ENCODE measurements around the gene GUCY1A2. TPM values are rescaled to one million over a fixed set of nuclear protein-coding genes. Genes with fewer than 3 reads are reported as not detected.

GUCY1A2 gene
- total RNA-seq, 1 donor from 2014 or later: not detected

DNA sequence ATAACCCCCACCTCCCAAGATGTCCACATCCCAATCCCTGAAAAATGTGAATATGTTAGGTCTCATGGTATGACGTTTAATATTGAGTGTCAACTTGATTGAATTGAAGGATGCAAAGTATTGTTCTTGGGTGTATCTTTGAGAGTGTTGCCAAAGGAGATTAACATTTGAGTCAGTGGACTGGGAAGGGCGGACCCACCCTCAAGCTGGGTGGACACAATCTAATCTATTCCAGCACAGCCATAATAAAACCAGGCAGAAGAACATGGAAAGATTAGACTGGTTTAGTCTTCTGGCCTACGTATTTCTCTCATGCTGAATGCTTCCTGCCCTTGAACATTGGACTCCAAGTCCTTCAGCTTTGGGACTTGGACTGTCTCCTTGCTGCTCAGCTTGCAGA lies 315.5 kb downstream of the GUCY1A2 start:
- no peak for DNase-seq
- no peaks in the 10 kb centered on the region for H3K27me3 Mint-ChIP-seq
- H3K9me3 Mint-ChIP-seq: no peaks in the 10 kb centered on the region
- no peaks in the 10 kb centered on the region for H3K4me1 Mint-ChIP-seq
- H3K4me3 Mint-ChIP-seq: no peak overlapping the region
- no peak overlapping the region for H3K27ac Mint-ChIP-seq
- intact Hi-C loops (cut with micrococcal nuclease): no loop called here
- H3K36me3 Mint-ChIP-seq (ENCODE audit: low read depth): no peaks in the 10 kb centered on the region

DNA sequence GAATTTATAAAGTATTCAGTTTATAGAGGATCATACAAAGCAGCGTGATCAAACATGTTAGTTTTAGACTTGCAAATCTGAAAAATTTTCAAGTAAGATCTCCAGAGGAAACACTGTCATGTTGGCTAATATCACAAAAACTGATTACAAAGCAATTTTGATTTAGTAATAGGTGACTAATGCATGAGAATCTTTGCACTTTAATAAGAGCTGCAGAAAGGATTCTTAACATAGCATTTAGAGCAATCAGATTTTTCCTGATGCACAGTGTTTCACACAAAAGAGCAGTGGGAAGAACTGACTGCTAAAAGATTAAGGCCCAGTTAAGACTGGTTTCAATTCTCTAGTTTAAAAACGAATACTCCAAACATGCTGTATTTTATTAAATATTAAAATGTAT lies 321.2 kb downstream of the GUCY1A2 start:
- Mint-ChIP-seq H3K4me3 (no peak overlapping the region), H3K9me3 (no peaks in the 10 kb centered on the region), H3K27me3 (no peaks in the 10 kb centered on the region), H3K27ac (no peak overlapping the region), H3K36me3 (ENCODE audit: low read depth) (no peaks in the 10 kb centered on the region), H3K4me1 (no peaks in the 10 kb centered on the region)
- no peak for DNase-seq
- intact Hi-C loops (cut with micrococcal nuclease): no loop called here

DNA sequence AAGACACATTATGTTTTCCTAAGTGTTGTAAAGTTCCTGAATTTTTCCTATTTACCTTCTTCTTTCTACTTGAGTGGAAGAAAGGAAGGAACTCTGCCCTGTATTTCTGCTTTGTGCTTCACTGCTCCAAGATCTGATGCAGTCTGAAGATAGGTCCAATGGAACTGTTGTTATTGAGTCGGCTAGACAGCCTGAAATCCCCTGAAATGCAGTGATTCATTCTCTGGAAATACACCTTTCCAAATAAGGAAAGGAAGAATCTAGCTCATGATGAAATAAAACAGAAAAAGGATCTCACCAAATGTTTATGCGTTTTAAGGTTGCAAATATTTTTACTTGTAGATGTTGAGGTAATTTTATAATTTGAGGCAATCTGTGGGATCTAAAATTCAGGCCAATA lies 322.8 kb downstream of the GUCY1A2 start:
- no peaks in the 10 kb centered on the region for H3K9me3 Mint-ChIP-seq
- intact Hi-C loops (cut with micrococcal nuclease): no loop called here
- no peak overlapping the region for H3K27ac Mint-ChIP-seq
- no peaks in the 10 kb centered on the region for H3K4me1 Mint-ChIP-seq
- DNase-seq: no peak
- H3K36me3 Mint-ChIP-seq (ENCODE audit: low read depth): no peaks in the 10 kb centered on the region
- no peaks in the 10 kb centered on the region for H3K27me3 Mint-ChIP-seq
- H3K4me3 Mint-ChIP-seq: no peak overlapping the region

DNA sequence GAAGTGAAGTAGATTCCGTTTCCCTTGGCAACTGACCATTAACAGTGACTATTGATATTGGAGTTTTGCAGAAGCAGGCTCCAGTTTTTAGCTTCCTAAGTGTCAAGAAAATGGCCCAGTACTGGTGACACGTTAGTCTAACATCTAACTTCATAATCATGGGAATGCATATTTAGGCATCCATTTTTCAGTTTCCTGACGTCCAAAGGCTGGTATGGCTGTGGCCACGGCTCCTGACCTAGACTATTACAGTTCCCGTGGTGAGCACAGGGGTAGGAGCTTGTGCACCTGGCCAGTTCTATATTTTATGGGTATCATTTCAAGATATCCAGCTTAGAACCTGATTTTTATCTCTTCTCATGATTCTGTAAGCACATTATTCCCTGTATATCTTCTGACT lies 323.8 kb downstream of the GUCY1A2 start:
- H3K36me3 Mint-ChIP-seq (ENCODE audit: low read depth): no peaks in the 10 kb centered on the region
- H3K27ac Mint-ChIP-seq: no peak overlapping the region
- H3K9me3 Mint-ChIP-seq: no peaks in the 10 kb centered on the region
- H3K27me3 Mint-ChIP-seq: no peaks in the 10 kb centered on the region
- intact Hi-C loops (cut with micrococcal nuclease): no loop called here
- H3K4me3 Mint-ChIP-seq: no peak overlapping the region
- no peaks in the 10 kb centered on the region for H3K4me1 Mint-ChIP-seq
- no peak for DNase-seq

DNA sequence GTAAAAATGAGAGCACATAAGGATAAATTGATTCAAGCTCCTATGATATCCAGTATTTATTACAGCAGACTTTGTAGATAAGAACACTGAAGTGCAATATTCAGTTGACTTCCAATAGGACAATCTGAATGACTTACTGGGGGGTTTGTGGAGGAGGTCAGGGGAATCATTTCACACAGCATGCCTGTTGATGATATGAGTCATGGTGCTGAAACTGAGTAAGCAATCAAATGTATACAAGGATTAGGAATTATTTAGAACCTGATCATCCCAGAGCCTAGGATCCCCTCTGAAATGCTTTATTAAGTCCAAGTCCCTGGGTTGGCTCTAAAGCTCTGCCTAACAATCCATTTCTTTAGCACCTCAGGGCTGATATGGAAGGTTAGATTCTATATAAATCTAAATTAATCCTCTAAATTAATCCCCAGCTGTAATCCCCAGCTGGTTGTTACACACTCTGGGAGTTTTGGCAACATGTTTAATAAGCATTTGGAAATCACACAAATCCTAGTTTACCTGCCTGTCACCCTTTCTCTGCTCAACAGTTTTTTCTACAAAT lies 326.4 kb downstream of the GUCY1A2 start:
- no peak for DNase-seq
- no peaks in the 10 kb centered on the region for H3K27me3 Mint-ChIP-seq

DNA sequence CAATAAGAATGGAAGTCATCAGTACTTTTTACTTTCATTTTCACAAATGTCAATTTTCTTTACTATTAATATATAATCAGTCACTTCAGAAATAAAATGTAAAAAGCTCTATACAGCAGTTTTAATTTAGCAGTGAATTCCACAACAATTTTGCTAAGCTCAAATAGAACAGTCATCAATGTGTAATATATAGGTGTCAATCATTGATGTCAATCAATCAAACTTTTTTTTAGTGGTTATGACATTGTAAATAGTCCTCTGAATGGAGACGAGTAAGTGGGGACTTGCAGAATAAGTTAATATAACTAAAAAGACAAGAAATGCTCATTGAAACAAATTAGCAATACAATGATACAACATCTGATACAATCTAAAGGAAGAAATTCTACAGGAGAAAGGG lies 327.4 kb downstream of the GUCY1A2 start:
- H3K4me3 Mint-ChIP-seq: no peak overlapping the region
- H3K36me3 Mint-ChIP-seq (ENCODE audit: low read depth): no peaks in the 10 kb centered on the region
- intact Hi-C loops (cut with micrococcal nuclease): no loop called here
- DNase-seq: no peak
- H3K27me3 Mint-ChIP-seq: no peaks in the 10 kb centered on the region
- no peaks in the 10 kb centered on the region for H3K9me3 Mint-ChIP-seq
- no peaks in the 10 kb centered on the region for H3K4me1 Mint-ChIP-seq
- H3K27ac Mint-ChIP-seq: no peak overlapping the region

More for the DNA sequence above, 326.4 kb downstream of the GUCY1A2 start:
- intact Hi-C loops (cut with micrococcal nuclease): no loop called here
- H3K4me3 Mint-ChIP-seq: no peak overlapping the region
- no peaks in the 10 kb centered on the region for H3K36me3 Mint-ChIP-seq (ENCODE audit: low read depth)
- no peaks in the 10 kb centered on the region for H3K4me1 Mint-ChIP-seq
- H3K9me3 Mint-ChIP-seq: no peaks in the 10 kb centered on the region
- no peak overlapping the region for H3K27ac Mint-ChIP-seq

DNA sequence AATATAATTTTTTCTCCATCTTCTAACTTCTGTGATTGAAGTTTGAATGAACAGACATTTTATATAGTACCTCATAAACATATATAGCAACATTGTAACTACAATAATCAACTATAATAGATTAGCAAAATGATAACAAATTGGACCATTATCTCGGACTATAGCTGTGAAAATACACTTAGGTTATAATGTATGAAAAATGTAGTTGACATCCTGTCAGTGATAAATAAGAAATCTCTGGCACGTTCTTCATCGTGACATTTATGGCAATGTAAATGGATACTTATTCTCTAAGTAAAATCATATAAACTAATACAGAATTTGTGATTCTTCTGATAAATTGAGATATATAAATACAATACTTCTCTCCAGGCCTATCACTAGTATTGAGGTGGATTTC lies 333.3 kb downstream of the GUCY1A2 start:
- Mint-ChIP-seq H3K36me3 (ENCODE audit: low read depth) (no peaks in the 10 kb centered on the region), H3K4me1 (no peaks in the 10 kb centered on the region), H3K4me3 (no peak overlapping the region), H3K27ac (no peak overlapping the region), H3K27me3 (no peaks in the 10 kb centered on the region), H3K9me3 (no peaks in the 10 kb centered on the region)
- DNase-seq: no peak
- intact Hi-C loops (cut with micrococcal nuclease): no loop called here

DNA sequence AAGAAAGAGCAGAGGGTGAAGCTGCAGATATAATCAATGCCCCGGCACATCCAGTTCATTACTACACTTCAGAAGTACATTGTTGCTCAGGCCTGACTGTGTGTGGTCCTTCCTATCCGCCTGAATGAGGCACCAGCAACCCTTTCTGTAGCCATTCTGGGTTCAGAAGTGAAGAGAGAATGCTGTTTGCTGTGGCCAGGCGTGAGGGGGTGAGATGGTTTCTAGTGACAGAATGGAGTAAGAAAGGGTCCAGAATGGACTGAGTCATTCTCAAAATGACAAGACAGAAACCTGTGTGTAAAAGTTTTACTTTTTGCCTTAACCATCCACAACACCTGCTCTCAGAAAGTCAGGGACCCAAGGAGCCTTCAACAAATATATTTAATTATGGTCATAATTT lies 334.8 kb downstream of the GUCY1A2 start:
- no peak overlapping the region for H3K27ac Mint-ChIP-seq
- no peak for DNase-seq
- no peaks in the 10 kb centered on the region for H3K4me1 Mint-ChIP-seq
- H3K4me3 Mint-ChIP-seq: no peak overlapping the region
- H3K36me3 Mint-ChIP-seq (ENCODE audit: low read depth): no peaks in the 10 kb centered on the region
- no peaks in the 10 kb centered on the region for H3K27me3 Mint-ChIP-seq
- no peaks in the 10 kb centered on the region for H3K9me3 Mint-ChIP-seq
- intact Hi-C loops (cut with micrococcal nuclease): no loop called here

DNA sequence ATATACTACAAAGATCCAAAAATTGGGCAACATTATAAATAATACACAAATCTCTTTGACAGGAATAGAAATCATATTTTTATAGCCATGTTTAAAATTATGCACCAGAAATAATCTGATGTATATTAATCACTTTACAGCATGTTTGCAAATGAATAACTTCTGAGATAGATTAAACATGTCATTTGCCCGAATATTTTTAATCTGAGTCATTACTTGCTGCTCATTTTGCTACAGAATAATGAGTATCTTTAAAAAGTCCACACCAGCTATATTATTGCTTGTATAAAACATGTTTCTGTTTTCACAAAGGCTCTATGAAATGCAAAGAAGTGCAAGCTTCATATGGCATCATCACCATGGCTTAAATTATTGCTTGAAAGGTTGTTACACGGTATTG lies 336.8 kb downstream of the GUCY1A2 start:
- DNase-seq: no peak
- Mint-ChIP-seq H3K4me3 (no peak overlapping the region), H3K36me3 (ENCODE audit: low read depth) (no peaks in the 10 kb centered on the region), H3K27ac (no peak overlapping the region), H3K4me1 (no peaks in the 10 kb centered on the region), H3K27me3 (no peaks in the 10 kb centered on the region), H3K9me3 (no peaks in the 10 kb centered on the region)
- intact Hi-C loops (cut with micrococcal nuclease): no loop called here

DNA sequence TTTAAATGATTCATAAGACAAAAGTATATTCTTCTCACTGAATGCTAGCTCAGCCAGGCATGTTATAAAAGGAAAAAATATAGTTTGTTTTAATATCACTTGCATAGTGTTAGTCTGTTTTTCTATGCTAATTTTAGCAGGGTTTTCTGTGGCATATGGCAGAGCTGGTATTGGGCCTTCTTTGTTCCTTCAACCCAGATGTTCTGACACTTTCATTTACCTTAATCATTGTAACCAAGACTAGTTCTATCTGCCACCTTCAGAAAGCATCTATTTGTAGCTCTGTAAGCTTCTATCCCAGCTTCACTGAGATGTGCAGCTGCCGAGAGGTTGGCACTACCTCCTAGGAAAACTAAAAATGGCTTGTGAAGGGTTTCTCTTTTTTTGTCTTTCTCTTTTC lies 338.7 kb downstream of the GUCY1A2 start:
- Mint-ChIP-seq H3K4me1 (no peaks in the 10 kb centered on the region), H3K4me3 (no peak overlapping the region)
- intact Hi-C loops (cut with micrococcal nuclease): no loop called here

DNA sequence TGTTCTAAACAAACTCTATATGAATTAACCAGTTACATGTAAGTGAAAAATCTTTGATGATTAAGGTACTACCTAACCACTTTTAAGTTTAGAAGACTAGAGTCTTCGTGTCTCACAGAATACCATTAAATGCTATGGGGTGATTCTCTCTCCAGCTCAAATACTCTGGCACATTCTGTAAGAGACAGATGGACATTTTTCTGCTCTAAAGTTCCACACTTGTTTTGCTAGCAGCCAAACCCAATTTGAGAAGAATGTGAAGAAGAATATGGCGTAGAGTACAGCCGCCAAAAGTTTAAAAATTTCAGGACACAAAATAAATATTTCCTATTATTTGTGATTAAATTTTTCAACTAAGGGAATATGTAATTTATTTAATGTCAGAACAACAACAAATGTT lies 339.1 kb downstream of the GUCY1A2 start:
- Mint-ChIP-seq H3K9me3 (no peaks in the 10 kb centered on the region), H3K4me3 (no peak overlapping the region), H3K36me3 (ENCODE audit: low read depth) (no peaks in the 10 kb centered on the region), H3K27ac (no peak overlapping the region), H3K27me3 (no peaks in the 10 kb centered on the region), H3K4me1 (no peaks in the 10 kb centered on the region)
- intact Hi-C loops (cut with micrococcal nuclease): no loop called here
- DNase-seq: no peak

More for the DNA sequence above, 338.7 kb downstream of the GUCY1A2 start:
- Mint-ChIP-seq H3K9me3 (no peaks in the 10 kb centered on the region), H3K36me3 (ENCODE audit: low read depth) (no peaks in the 10 kb centered on the region), H3K27ac (no peak overlapping the region), H3K27me3 (no peaks in the 10 kb centered on the region)
- DNase-seq: no peak

DNA sequence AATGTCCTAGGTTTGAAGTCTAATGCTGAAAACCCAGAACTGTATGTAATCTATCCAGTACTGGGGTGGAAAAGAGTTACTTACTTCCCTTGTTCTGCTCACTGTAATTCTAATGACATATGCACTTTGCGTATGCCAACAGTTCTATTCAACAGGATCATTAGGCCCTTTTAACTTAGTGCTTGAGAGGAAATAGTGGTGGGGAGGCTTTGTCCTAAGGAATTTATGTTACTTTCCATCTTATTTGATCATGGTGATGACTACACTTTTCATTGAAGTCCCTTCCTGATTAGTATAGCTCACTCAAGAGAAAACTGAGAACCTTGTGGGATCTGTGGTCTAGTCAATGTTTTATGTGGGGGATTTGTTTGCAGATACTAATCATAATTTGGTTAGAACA lies 348.2 kb downstream of the GUCY1A2 start:
- Mint-ChIP-seq H3K9me3 (peaks cover 3% of the 10 kb centered on the region), H3K4me1 (no peaks in the 10 kb centered on the region), H3K27ac (no peak overlapping the region), H3K4me3 (no peak overlapping the region), H3K27me3 (no peaks in the 10 kb centered on the region), H3K36me3 (ENCODE audit: low read depth) (no peaks in the 10 kb centered on the region)
- intact Hi-C loops (cut with micrococcal nuclease): no loop called here
- no peak for DNase-seq

DNA sequence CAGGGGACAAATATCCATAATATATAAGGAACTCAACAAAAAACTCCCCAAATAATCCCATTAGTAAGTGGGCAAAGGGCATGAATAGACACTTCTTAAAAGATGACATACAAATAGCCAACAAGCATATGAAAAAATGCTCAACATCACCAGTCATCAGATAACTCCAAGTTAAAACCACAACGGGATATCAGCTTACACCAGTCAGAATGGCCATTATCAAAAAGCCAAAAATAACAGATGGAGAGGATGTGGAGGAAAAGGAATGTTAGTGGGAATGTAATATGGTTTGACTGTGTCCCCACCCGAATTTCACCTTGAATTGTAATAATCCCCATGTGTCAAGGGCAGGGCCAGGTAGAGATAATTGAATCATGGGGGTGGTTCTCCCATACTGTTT lies 350.1 kb downstream of the GUCY1A2 start:
- Mint-ChIP-seq H3K27me3 (no peaks in the 10 kb centered on the region), H3K9me3 (peaks cover 3% of the 10 kb centered on the region), H3K4me3 (no peak overlapping the region), H3K4me1 (no peaks in the 10 kb centered on the region), H3K27ac (no peak overlapping the region), H3K36me3 (ENCODE audit: low read depth) (no peaks in the 10 kb centered on the region)
- DNase-seq: no peak
- intact Hi-C loops (cut with micrococcal nuclease): no loop called here

DNA sequence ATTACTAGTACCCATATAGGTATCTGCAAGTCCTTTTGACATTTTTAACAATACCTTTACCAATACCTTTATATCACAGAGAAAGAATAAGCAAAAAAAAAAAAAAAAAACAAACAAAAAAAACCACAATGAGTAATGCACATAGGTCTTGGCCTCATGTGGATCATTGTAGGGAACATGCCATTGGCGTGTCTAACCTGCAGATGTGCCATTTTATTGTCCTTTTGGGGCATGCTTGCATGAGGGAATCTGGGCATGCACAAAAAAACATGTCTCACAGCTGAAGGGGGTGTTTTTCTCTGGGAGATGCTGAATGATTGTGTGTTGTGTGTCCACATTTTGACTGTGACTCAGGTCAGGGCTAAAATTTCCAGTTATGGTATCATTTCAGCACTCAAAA lies 361.6 kb downstream of the GUCY1A2 start:
- Mint-ChIP-seq H3K27ac (no peak overlapping the region), H3K4me1 (no peaks in the 10 kb centered on the region), H3K27me3 (no peaks in the 10 kb centered on the region), H3K9me3 (peaks cover 3% of the 10 kb centered on the region), H3K36me3 (ENCODE audit: low read depth) (no peaks in the 10 kb centered on the region), H3K4me3 (no peak overlapping the region)
- intact Hi-C loops (cut with micrococcal nuclease): no loop called here
- DNase-seq: no peak

DNA sequence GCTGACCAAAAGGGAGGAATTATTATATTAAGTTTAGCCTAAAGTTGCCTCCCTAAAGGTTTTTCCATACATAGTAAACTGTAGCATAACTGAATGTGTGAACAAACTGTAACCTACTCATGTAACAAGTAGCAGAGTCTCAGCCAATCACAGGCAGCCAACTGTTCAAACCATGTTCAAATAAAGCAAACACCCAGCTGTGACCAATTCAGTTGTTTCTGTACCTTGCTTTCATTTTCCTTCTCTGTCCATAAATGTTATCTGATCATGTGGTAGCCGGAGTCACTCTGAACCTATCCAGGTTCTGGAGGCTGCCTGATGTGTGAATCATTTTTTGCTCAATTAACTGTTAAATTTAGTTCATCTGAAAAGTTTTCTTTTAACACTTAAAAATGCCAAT lies 373.5 kb downstream of the GUCY1A2 start:
- Mint-ChIP-seq H3K4me1 (no peaks in the 10 kb centered on the region), H3K27ac (no peak overlapping the region), H3K4me3 (no peak overlapping the region), H3K27me3 (no peaks in the 10 kb centered on the region), H3K9me3 (no peaks in the 10 kb centered on the region), H3K36me3 (ENCODE audit: low read depth) (no peaks in the 10 kb centered on the region)
- intact Hi-C loops (cut with micrococcal nuclease): no loop called here
- DNase-seq: no peak

Measured in activated CD4-positive, alpha-beta T cell treated with anti-CD3 and anti-CD28 coated beads, Interleukin-2, amount 10 ng/mL, durations not matched to agents 24 days and 14 days (primary cell).